Activated CD4-positive, alpha-beta T cell treated with anti-CD3 and anti-CD28 coated beads for 4 hours (primary cell): ENCODE data around the gene WDR46.

Source experiments
- DNase-seq, 2 donors: peaks; one replicate each; pipeline ENCODE4 v3.0.0-alpha.2; 2020

WDR46 gene

GRCh38 chr6:33313105-33313708 lies 24.2 kb upstream of the WDR46 start:
- peak; percentile 54 to 67 for DNase-seq

- DNase-seq: peak; percentile 86 to 88
Observed at GRCh38 chr6:33312361-33313104, 23.5 kb upstream of the WDR46 start.

- DNase-seq: no peak
Observed at GRCh38 chr6:33306356-33306755, 17.3 kb upstream of the WDR46 start.

GRCh38 chr6:33305052-33305451 lies 16.0 kb upstream of the WDR46 start:
- no peak for DNase-seq

GRCh38 chr6:33304216-33304615 lies 15.2 kb upstream of the WDR46 start:
- no peak for DNase-seq

GRCh38 chr6:33301877-33302276 lies 12.8 kb upstream of the WDR46 start:
- no peak for DNase-seq

- DNase-seq: peak; percentile 92
Observed at GRCh38 chr6:33299237-33299944, 10.4 kb upstream of the WDR46 start.

- DNase-seq: peak; percentile 54 to 60
Observed at GRCh38 chr6:33298773-33299236, 9.8 kb upstream of the WDR46 start, which contains the start of gene RGL2. Gene RGL2 (minus strand): TSS chr6:33298942. CDS start chr6:33298610, 332 bp downstream.

GRCh38 chr6:33297956-33298772 lies 9.1 kb upstream of the WDR46 start:
- DNase-seq: peak; percentile 51 to 53

- DNase-seq: no peak
Observed at GRCh38 chr6:33297406-33297955, 8.4 kb upstream of the WDR46 start.

GRCh38 chr6:33296797-33297405 lies 7.9 kb upstream of the WDR46 start:
- no peak for DNase-seq

GRCh38 chr6:33295621-33296369 lies 6.8 kb upstream of the WDR46 start:
- DNase-seq: no peak

- no peak for DNase-seq
Observed at GRCh38 chr6:33294086-33294823, 5.2 kb upstream of the WDR46 start.

GRCh38 chr6:33292996-33293682 lies 4.1 kb upstream of the WDR46 start:
- DNase-seq: no peak

GRCh38 chr6:33290459-33290858 lies 1.4 kb upstream of the WDR46 start:
- DNase-seq: no peak

- no peak for DNase-seq
Observed at GRCh38 chr6:33289784-33290315, 811 bp upstream of the WDR46 start.

GRCh38 chr6:33288141-33288920 lies 708 bp downstream of the WDR46 start:
- no peak for DNase-seq
